GM19452 (cell line): ENCODE data around the gene GJC3.
"Not testable (repeated sequence)": the region's sequence is repeated elsewhere in the genome, so short reads cannot be mapped to it uniquely, and the experiment has no call there.

Experiments
- ATAC-seq: cut with Tn5 transposase; IDR thresholded peaks from one replicate; pipeline ENCODE4 v1.9.1; 2021; ENCODE audit not compliant: unreplicated experiment

The GJC3 gene

DNA sequence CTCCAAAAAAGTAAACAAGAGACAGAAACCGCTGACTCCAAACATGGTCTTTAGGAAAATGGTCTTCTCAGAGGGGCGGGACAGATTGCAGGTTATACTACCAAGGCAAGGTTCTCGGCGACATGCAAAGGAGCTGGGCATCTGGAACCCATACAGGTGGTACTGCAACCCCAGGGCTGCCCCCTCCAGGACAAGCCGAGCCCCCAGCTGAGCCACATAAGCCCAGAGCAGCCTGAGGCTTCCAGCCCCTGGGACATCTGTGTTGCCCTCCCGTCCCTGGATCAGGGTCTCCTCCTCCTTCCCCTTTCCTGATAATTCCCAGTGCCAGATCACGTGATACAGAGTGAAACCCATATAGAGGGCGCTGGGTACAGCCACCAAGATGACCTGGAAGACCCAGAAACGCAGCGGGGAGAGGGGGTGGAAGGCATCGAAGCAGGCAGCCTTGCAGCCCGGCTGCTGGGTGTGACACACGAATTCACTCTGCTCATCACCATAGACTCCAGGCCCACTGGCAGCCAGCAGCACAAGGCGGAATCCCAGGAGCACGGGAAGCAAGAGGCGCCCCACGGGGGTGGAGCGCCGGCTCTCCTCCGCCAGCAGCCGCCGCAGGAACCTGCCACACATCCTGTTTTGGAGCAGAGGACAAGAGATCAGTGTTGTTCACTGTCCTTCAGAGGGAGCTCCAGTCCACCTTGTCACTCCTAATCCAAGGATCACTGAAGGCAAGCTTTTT is at the start of gene GJC3:
Gene GJC3, minus strand, starts transcription at position 627 of the 736 bp plus-strand sequence. Its CDS starts 0 bp downstream, at position 627.
- no peak for ATAC-seq

DNA sequence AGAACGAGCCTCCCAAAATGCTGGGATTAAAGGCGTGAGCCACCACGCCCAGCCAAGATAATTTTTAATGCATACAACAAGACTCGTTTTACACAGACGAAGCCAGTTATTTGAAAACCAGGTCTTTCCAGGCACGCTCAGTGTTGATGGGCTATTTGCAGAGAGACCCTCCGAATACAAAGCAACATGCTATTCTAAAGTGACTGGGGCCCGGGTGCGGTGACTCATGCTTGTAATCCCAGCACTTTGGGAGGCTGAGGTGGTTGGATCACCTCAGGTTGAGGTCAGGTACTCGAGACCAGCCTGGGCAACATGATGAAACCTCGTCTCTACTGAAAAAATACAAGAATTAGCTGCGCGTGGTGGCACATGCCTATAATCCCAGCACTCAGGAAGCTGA is 47.2 kb upstream of the GJC3 start:
- ATAC-seq: no peak

GRCh38 chr7:99975782-99976521 is 46.5 kb upstream of the GJC3 start, which contains the start of gene AZGP1:
Gene AZGP1, minus strand, starts transcription at chr7:99976031. Its CDS starts 11 bp downstream, at chr7:99976020.
- no peak for ATAC-seq

DNA sequence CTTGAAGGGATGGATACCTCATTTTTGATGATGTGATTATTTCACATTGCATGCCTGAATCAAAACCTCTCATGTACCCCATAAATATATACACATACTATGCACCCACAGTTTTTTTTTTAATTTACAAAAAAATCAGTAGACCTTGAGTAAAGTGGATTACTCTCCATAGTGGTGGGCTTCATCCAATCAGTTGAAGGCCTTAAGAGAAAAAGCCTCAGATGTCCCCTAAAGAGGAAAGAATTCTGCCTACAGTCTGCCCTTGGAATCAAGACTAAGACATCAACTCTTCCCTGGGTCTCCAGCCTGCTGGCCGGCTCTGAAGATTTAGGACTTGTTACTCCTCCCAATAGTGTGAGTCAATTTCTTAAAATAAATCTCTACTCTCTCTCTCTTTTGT is 45.3 kb upstream of the GJC3 start:
- ATAC-seq: no peak

GRCh38 chr7:99973817-99974216 is 44.4 kb upstream of the GJC3 start:
- ATAC-seq: not testable (repeated sequence)

GRCh38 chr7:99971242-99971641 is 41.8 kb upstream of the GJC3 start:
- ATAC-seq: no peak

GRCh38 chr7:99969813-99970212 is 40.4 kb upstream of the GJC3 start:
- not testable (repeated sequence) for ATAC-seq

DNA sequence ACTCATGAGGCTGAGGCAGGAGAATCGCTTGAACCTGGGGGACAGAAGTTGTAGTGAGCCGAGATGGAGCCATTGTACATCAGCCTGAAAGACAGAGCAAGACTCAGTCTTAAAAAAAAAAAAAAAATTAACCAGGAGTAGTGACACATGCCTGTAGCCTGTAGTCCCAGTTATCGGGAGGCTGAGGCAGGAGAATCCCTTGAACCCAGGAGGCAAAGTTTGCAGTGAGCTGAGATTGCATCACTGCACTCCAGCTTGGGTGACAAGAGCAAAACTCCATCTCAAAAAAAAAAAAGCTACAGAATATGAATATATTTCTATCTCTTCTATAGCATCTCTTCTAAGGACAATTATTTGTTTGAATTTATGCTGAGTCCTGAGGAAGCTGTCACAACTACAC is 39.9 kb upstream of the GJC3 start:
- ATAC-seq: no peak

GRCh38 chr7:99958564-99959227 is 29.3 kb upstream of the GJC3 start:
- ATAC-seq: no peak

- ATAC-seq: no peak
Observed at GRCh38 chr7:99955247-99955646, 25.8 kb upstream of the GJC3 start.

DNA sequence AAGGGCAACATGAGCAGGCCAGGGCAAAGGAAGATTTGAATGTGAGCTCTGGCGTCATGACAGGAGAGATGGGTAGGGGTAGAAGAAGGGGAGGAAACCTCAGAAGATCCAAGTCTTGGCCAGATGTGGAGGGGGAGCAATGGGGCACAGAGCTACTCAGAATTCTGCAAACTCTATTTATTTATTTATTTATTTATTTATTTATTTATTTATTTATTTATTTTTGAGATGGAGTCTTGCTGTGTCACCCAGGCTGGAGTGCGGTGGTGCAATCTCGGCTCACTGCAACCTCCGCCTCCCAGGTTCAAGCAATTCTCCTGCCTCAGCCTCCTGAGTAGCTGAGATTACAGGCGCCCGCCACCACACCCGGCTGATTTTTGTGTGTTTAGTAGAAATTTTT is 25.2 kb upstream of the GJC3 start:
- not testable (repeated sequence) for ATAC-seq

- no peak for ATAC-seq
Observed at GRCh38 chr7:99953649-99954048, 24.2 kb upstream of the GJC3 start.

DNA sequence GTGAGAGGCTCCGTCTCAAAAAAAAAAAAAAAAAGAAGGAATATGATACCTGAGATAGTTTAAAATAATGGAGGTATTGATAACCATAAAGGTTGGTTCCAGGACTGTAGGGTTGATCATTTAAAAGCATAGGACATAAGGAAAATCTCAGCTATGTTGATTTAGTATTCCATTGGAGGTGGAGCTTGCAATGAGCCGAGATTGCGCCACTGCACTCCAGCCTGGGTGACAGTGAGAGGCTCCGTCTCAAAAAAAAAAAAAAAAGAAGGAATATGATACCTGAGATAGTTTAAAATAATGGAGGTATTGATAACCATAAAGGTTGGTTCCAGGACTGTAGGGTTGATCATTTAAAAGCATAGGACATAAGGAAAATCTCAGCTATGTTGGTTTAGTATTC is 23.2 kb upstream of the GJC3 start:
- not testable (repeated sequence) for ATAC-seq

DNA sequence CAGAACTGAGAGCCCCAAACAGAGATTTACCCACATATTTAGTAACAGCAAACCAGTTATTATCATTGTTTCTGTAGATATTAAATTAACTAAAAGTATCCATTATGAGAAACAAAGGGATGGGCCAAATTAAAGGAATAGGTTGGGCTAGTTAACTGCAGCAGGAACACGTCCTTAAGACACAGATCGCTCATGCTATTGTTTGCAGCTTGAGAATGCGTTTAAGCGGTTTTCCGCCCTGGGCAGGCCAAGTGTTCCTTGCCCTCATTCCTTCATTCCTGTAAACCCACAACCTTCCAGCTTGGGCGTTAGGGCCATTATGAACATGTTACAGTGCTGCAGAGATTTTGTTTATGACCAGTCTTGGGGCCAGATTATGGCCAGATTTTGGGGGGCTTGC is 21.4 kb upstream of the GJC3 start:
- ATAC-seq: not testable (repeated sequence)

DNA sequence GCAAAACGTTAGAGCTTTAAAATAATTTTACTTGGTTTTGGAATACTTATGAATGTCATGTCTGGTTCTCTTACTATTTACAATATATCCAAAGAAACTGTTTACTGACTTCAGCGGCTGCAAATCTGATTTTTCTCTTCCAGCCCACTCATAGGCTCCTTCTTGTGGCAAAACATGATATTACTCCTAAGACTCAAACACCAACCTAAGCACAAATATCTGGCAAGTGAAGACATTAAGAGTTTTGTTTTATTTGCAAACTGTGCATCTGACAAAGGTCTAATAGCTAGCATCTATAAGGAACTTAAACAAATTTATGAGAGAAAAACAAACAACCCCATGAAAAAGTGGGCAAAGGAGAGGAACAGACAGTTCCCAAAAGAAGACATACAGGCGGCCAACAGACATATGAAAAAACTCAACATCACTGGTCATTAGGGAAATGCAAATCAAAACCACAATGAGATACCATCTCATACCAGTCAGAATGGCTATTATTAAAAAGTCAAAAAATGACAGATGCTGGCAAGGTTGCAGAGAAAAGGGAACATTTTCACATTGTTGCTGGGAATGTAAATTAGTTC is 20.3 kb upstream of the GJC3 start:
- no peak for ATAC-seq

GRCh38 chr7:99947608-99948007 is 18.2 kb upstream of the GJC3 start:
- no peak for ATAC-seq

DNA sequence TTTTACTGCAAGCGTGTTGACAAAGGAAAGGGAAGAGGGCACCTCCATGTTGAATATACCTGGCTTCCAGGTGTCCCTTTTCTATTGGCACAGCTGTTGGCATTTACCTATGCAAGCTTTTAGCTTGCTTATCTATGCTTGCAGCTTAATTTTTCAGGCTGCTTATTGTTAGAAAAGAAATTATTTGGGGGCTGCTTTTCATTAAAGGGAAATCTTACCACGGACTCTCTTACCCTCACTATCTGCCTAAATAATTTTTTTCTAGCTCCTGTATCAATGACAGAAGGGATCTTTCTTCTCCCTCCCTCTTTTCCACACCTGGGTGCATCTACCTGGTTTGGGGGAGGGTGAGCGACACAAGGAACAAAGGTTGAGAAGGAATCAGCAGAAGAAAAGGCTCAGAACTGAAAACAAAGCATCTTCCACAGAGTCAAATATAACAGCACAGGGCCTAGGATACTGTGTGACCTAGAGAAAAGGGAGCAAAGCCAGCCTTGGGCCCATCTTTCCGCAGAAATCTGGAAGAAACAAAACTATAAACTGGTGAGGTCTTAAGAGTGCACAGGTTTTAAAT is 15.2 kb upstream of the GJC3 start:
- no peak for ATAC-seq

DNA sequence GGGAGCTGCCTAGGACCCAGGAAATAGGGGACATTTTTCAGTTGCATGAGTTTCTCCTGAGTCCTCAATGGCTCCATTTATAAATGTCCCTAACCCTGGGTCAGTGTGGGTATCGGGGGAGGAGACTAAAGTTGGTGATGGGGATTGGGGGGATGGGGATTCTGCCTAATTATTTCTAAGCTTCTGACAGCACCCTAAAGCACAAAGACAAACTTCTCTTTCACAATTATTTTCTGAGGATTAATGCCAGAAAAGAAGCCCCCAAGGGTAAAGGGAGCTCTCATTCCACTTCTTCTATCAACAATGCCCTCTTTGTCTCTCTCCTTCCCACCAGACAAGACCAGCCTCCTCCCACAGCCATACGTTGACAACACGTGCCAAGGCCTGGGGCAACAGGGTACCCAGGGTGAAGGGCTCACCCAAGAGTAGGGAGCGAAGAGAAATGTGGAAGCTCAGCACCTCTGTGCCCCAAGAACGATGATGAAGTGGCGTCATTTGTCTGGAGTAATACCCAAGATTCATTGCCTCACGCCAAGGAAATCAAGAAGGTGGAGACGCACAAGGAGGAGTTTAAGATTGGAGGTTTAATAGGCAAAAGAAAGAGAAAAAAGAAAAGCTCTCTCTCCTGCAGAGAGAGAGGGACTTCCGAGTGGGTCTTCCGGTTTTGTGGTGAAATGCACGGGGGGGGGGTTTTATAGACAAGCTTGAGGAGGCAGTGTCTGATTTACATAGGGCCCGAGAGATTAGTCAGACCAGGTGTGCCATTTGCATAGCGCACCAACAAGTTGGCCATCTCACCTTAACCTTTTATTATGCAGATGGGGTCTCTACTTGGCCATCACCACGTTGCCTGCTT is 14.4 kb upstream of the GJC3 start:
- ATAC-seq: no peak

- no peak for ATAC-seq
Observed at GRCh38 chr7:99938296-99938695, 8.9 kb upstream of the GJC3 start.

DNA sequence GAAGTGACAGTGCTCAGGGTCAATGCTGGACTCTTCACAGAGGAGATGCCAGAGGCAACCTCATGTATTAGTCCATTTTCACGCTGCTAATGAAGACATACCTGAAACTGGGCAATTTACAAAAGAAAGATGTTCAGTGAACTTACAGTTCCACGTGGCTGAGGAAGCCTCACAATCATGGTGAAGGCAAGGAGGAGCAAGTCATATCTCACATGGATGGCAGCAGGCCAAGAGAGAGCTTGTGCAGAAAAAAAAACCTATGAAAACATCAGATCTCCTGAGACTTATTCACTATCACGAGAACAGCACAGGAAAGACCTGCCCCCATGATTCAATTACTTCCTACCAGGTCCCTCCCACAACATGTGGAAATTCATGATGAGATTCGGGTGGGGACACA is 5.6 kb upstream of the GJC3 start:
- ATAC-seq: not testable (repeated sequence)
